H1 (cell line): Measurements from ENCODE around the gene KIFC1. TPM values are rescaled to one million over a fixed set of nuclear protein-coding genes. Genes with fewer than 3 reads are reported as not detected.

Experiments used
- CTCF ChIA-PET: fragments of 300-600 bp; sonication (Branson Sonifier 250); formaldehyde crosslinking; loops from one replicate; lab custom pipeline; 2021; ENCODE audit not compliant: partially characterized antibody; lab: Charles Lee
- POLR2A ChIA-PET: fragments of 300-600 bp; sonication (Branson Sonifier 250); formaldehyde crosslinking; loops from one replicate; lab custom pipeline; 2021; ENCODE audit warnings: inconsistent platforms; ENCODE audit not compliant: partially characterized antibody; lab: Charles Lee
- DNase-seq, 2 experiments: peaks; one replicate each; pipeline versions ENCODE4 v3.0.0 to v3.0.0-alpha.2; 2010 to 2022; ENCODE audit warnings: low spot score in 2 of 2, low read depth in 1 of 2, mixed read lengths in 1 of 2
- FAIRE-seq: peaks from 2 replicates; lab custom pipeline; 2011; peaks lifted over from hg19 to GRCh38; lab: Jason Lieb, UNC
- H2AFZ ChIP-seq: 2 replicates; pipeline ENCODE4 v1.8.1; 2012; ENCODE audit warnings: low read length, inconsistent platforms
- H2AK5ac ChIP-seq: 2 replicates; pipeline ENCODE4 v1.6.1; 2013; ENCODE audit warnings: low read depth, low read length
- H2BK120ac ChIP-seq: replicated peaks from 2 replicates; pipeline ENCODE3; 2013; ENCODE audit warnings: low read depth, low read length, inconsistent platforms
- H2BK12ac ChIP-seq: 2 replicates; pipeline ENCODE4 v1.6.1; 2013; ENCODE audit warnings: low read depth, low read length
- H2BK15ac ChIP-seq: 2 replicates; pipeline ENCODE4 v1.6.1; 2013; ENCODE audit warnings: low read length
- H2BK20ac ChIP-seq: 2 replicates; pipeline ENCODE4 v1.6.1; 2013; ENCODE audit warnings: low read length
- H2BK5ac ChIP-seq: 2 replicates; pipeline ENCODE4 v1.6.1; 2013; ENCODE audit warnings: low read depth, low read length
- H3K14ac ChIP-seq: 2 replicates; pipeline ENCODE4 v1.6.1; 2013; ENCODE audit warnings: inconsistent platforms; ENCODE audit not compliant: insufficient read length
- H3K18ac ChIP-seq: 2 replicates; pipeline ENCODE4 v1.6.1; 2013; ENCODE audit warnings: low read length; ENCODE audit errors: extremely low read depth
- H3K23ac ChIP-seq: 2 replicates; pipeline ENCODE4 v1.6.1; 2013; ENCODE audit warnings: inconsistent platforms; ENCODE audit not compliant: insufficient read length
- H3K23me2 ChIP-seq: 2 replicates; pipeline ENCODE4 v1.6.1; 2013; ENCODE audit warnings: low read depth, low read length
- H3K27ac ChIP-seq: 2 replicates; pipeline ENCODE4 v1.6.1; 2011; ENCODE audit warnings: low read depth, low read length, inconsistent platforms
- H3K27me3 ChIP-seq, 4 experiments: replicated peaks in 1 of 4; 1 replicate in 1 of 4; 2 replicates in 3 of 4; pipeline versions ENCODE4 v1.6.1 to v1.8.1; 2011 to 2013; ENCODE audit warnings: low read length in 3 of 4, mild to moderate bottlenecking in 3 of 4, inconsistent platforms in 2 of 4, mixed read lengths in 2 of 4, moderate library complexity in 1 of 4; ENCODE audit not compliant: control insufficient read depth in 3 of 4, insufficient read depth in 3 of 4; ENCODE audit errors: extremely low read depth in 1 of 4
- H3K36me3 ChIP-seq, 4 experiments: 2 replicates each; pipeline versions ENCODE4 v1.6.1 to v1.8.1; 2011 to 2013; ENCODE audit warnings: mild to moderate bottlenecking in 4 of 4, low read length in 3 of 4, moderate library complexity in 2 of 4, control low read depth in 1 of 4, inconsistent platforms in 1 of 4; ENCODE audit not compliant: insufficient read depth in 4 of 4, control insufficient read depth in 2 of 4
- H3K4ac ChIP-seq: replicated peaks from 2 replicates; pipeline ENCODE3; 2013; ENCODE audit warnings: low read length, low read depth, mixed read lengths, inconsistent platforms; ENCODE audit not compliant: insufficient read length
- H3K4me1 ChIP-seq, 4 experiments: replicated peaks in 1 of 4; 1 replicate in 1 of 4; 2 replicates in 3 of 4; pipeline versions ENCODE4 v1.6.1 to v1.8.1; 2011 to 2013; ENCODE audit warnings: low read length in 3 of 4, inconsistent platforms in 2 of 4, mixed read lengths in 1 of 4; ENCODE audit not compliant: insufficient read depth in 4 of 4, control insufficient read depth in 3 of 4
- H3K4me2 ChIP-seq, 2 experiments: 2 replicates each; pipeline versions ENCODE4 v1.6.1 to v1.8.1; 2011 to 2013; ENCODE audit warnings: low read depth in 2 of 2, low read length in 2 of 2, control low read depth in 1 of 2, inconsistent platforms in 1 of 2, mild to moderate bottlenecking in 1 of 2; ENCODE audit not compliant: insufficient read depth in 1 of 2
- H3K4me3 ChIP-seq, 4 experiments: fragments of 200-600, 300-600 bp in 1 of 4; sonication (generic), shearing (Covaris generic), sonication (Bioruptor Twin) in 1 of 4; 2 replicates each; pipeline versions ENCODE4 v1.5.1 to v1.8.1; 2011 to 2016; ENCODE audit warnings: low read length in 4 of 4, low read depth in 3 of 4, control low read depth in 2 of 4, inconsistent platforms in 2 of 4, mild to moderate bottlenecking in 2 of 4, mixed read lengths in 1 of 4, moderate library complexity in 1 of 4; ENCODE audit not compliant: insufficient read depth in 2 of 4; ENCODE audit errors: extremely low read depth in 1 of 4
- H3K56ac ChIP-seq: replicated peaks from 2 replicates; pipeline ENCODE3; 2013; ENCODE audit warnings: low read depth, mild to moderate bottlenecking, mixed read lengths, low read length, inconsistent platforms; ENCODE audit not compliant: insufficient read length
- H3K79me1 ChIP-seq: 2 replicates; pipeline ENCODE4 v1.6.1; 2013; ENCODE audit warnings: low read depth, low read length, control low read depth
- H3K79me2 ChIP-seq, 2 experiments: 2 replicates each; pipeline versions ENCODE4 v1.6.1 to v1.8.1; 2012 to 2013; ENCODE audit warnings: low read length in 2 of 2, mild to moderate bottlenecking in 2 of 2, inconsistent platforms in 1 of 2; ENCODE audit not compliant: insufficient read depth in 2 of 2, control insufficient read depth in 1 of 2
- H3K9ac ChIP-seq, 4 experiments: replicated peaks in 1 of 4; 1 replicate in 1 of 4; 2 replicates in 3 of 4; pipeline versions ENCODE4 v1.6.1 to v1.8.1; 2011 to 2013; ENCODE audit warnings: low read depth in 3 of 4, low read length in 3 of 4, control low read depth in 2 of 4, mild to moderate bottlenecking in 2 of 4, moderate library complexity in 2 of 4, inconsistent platforms in 1 of 4; ENCODE audit errors: extremely low read depth in 1 of 4
- H3K9me3 ChIP-seq, 2 experiments: 2 replicates each; pipeline versions ENCODE4 v1.6.1 to v1.8.1; 2012 to 2013; ENCODE audit warnings: mild to moderate bottlenecking in 2 of 2, moderate library complexity in 2 of 2, control low read depth in 1 of 2, inconsistent platforms in 1 of 2, low read depth in 1 of 2, low read length in 1 of 2, mixed read lengths in 1 of 2; ENCODE audit not compliant: insufficient read depth in 2 of 2
- H4K20me1 ChIP-seq, 2 experiments: replicated peaks in 1 of 2; 2 replicates each; pipeline versions ENCODE3 to v1.8.1; 2011 to 2013; ENCODE audit warnings: inconsistent platforms in 2 of 2, low read length in 2 of 2, mild to moderate bottlenecking in 1 of 2; ENCODE audit not compliant: insufficient read depth in 2 of 2, control insufficient read depth in 1 of 2
- H4K5ac ChIP-seq: 2 replicates; pipeline ENCODE4 v1.6.1; 2013; ENCODE audit warnings: low read length, low read depth, mixed read lengths, inconsistent platforms; ENCODE audit not compliant: insufficient read length
- H4K8ac ChIP-seq: 2 replicates; pipeline ENCODE4 v1.8.0; 2013; ENCODE audit warnings: mild to moderate bottlenecking, moderate library complexity, low read length, inconsistent platforms; ENCODE audit not compliant: insufficient read depth; ENCODE audit errors: extremely low read depth
- H4K91ac ChIP-seq: replicated peaks from 2 replicates; pipeline ENCODE3; 2013; ENCODE audit warnings: low read length, mixed read lengths, inconsistent platforms; ENCODE audit not compliant: insufficient read length
- CBX8 ChIP-seq: fragments of 300-800, 300-1000 bp; sonication (generic); IDR thresholded peaks from 2 replicates; pipeline ENCODE4 v1.7.1; 2016; ENCODE audit warnings: low read depth, low read length, borderline replicate concordance
- CTCF ChIP-seq, 3 experiments: IDR thresholded peaks; 1 replicate in 2 of 3; 2 replicates in 1 of 3; pipeline versions ENCODE4 v1.5.1 to v1.6.1; 2011; ENCODE audit warnings: low read length in 3 of 3, mild to moderate bottlenecking in 3 of 3, inconsistent platforms in 2 of 3, low read depth in 1 of 3, moderate library complexity in 1 of 3; ENCODE audit not compliant: insufficient read depth in 1 of 3; ENCODE audit errors: control extremely low read depth in 1 of 3
- E2F6 ChIP-seq: IDR thresholded peaks from 2 replicates; pipeline ENCODE4 v1.6.1; 2012; ENCODE audit warnings: inconsistent platforms
- HDAC2 ChIP-seq, 2 experiments: fragments of 300-600 bp in 1 of 2; sonication (generic) in 1 of 2; IDR thresholded peaks; 2 replicates each; pipeline ENCODE4 v1.6.1; 2011 to 2012; ENCODE audit warnings: low read depth in 2 of 2, low read length in 2 of 2, mild to moderate bottlenecking in 2 of 2, moderate library complexity in 2 of 2, borderline replicate concordance in 1 of 2, inconsistent platforms in 1 of 2
- HDAC6 ChIP-seq: IDR thresholded peaks from one replicate; pipeline ENCODE4 v1.7.1; 2012; ENCODE audit warnings: low read depth, mild to moderate bottlenecking, inconsistent platforms, low read length, moderate library complexity
- KDM5A ChIP-seq: fragments of 200-600 bp; IDR thresholded peaks from 2 replicates; pipeline ENCODE4 v1.7.1; 2012; ENCODE audit warnings: mild to moderate bottlenecking, low read length, inconsistent platforms, mixed read lengths
- NRF1 ChIP-seq: IDR thresholded peaks from 2 replicates; pipeline ENCODE4 v1.6.1; 2011; ENCODE audit warnings: mild to moderate bottlenecking, low read depth, low read length, improper control_type of control experiment
- POLR2AphosphoS5 ChIP-seq: IDR thresholded peaks from 2 replicates; pipeline ENCODE4 v1.6.1; 2011; ENCODE audit warnings: low read depth, low read length
- SRF ChIP-seq: IDR thresholded peaks from 2 replicates; pipeline ENCODE4 v1.6.1; 2011; ENCODE audit warnings: mild to moderate bottlenecking, low read depth, low read length, moderate library complexity
- WGBS, 2 experiments: shearing (Covaris generic) in 1 of 2; methylation state at CpG; one replicate each; pipeline versions ENCODE4 v1.1.6 to v1.1.7; 2013 to 2015; ENCODE audit warnings: low lambda C conversion rate in 2 of 2, mixed read lengths in 2 of 2, inconsistent platforms in 1 of 2, low coverage in 1 of 2, missing lambda C conversion rate in 1 of 2; ENCODE audit not compliant: insufficient replicate concordance in 2 of 2, insufficient coverage in 1 of 2, insufficient read length in 1 of 2; ENCODE audit errors: extremely low coverage in 1 of 2, missing lambda C conversion rate in 1 of 2; 5-methylcytosine and 5-hydroxymethylcytosine counted together
- polyA plus RNA-seq, 7 experiments: library from polyadenylated mRNA; depleted of rRNA in 3 of 7; stranded (reverse) in 5 of 7; unstranded in 2 of 7; fragments of >200 nt in 5 of 7; fragments of 200-250 nt in 2 of 7; gene quantifications; 1 replicate in 5 of 7; 2 replicates in 1 of 7; 4 replicates in 1 of 7; pipeline versions ENCODE4 v1.2.1 to v1.2.3, GENCODE V29; 2011 to 2013; ENCODE audit warnings: missing spikeins in 2 of 7, mixed read lengths in 2 of 7
- total RNA-seq: library from RNA; stranded (reverse); fragmentation: NEBNext Ultra II Directional; extraction: Animal tissue kit (Norgen Biotek cat#: 25700); gene quantifications from 2 replicates; pipeline ENCODE4 v1.2.1, GENCODE V29; 2021

The KIFC1 gene
- total and polyA plus RNA-seq, 2 of the 8 experiments (the other 6 are each of a cell fraction or from before 2014, with no cell fraction given), result 46.6 to 64.3 TPM

GRCh38 chr6:33377171-33377570 is 14.5 kb upstream of the KIFC1 start:
- Histone ChIP-seq H3K4me2 (no peak overlapping the region), H3K36me3 (no peaks in the 10 kb centered on the region), H2BK5ac (no peak overlapping the region), H2BK20ac (no peak overlapping the region), H3K9ac (no peak overlapping the region), H2AFZ (0 out of 2 replicates have a peak overlapping the region, but pooled peaks have one; percentile 44), H3K18ac (no peak overlapping the region), H3K27me3 (no peaks in the 10 kb centered on the region), H3K79me2 (no peaks in the 10 kb centered on the region), H3K23ac (no peak overlapping the region), H4K91ac (no peak overlapping the region), H3K4me3 (no peak overlapping the region), H4K8ac (no peak overlapping the region), H3K9me3 (no peaks in the 10 kb centered on the region), H3K14ac (no peak overlapping the region), H2BK120ac (no peak overlapping the region), H4K20me1 (no peaks in the 10 kb centered on the region), H3K27ac (no peak overlapping the region), H2AK5ac (no peak overlapping the region), H2BK12ac (no peak overlapping the region), H2BK15ac (no peak overlapping the region), H3K23me2 (no peaks in the 10 kb centered on the region), H3K56ac (no peak overlapping the region), H4K5ac (no peak overlapping the region), H3K79me1 (no peaks in the 10 kb centered on the region), H3K4me1 (peaks cover 1 to 11% (median 8%) of the 10 kb centered on the region in 4 experiments; a peak in 5 of 7 replicates), H3K4ac (no peak overlapping the region)
- ChIA-PET CTCF (interaction anchor here (0.7 to 1.1 kb wide), 2 partner anchors 19 to 27 kb away, joined by 3 read pairs; no protein-coding TSS in a partner anchor), POLR2A (no interaction called here)
- DNase-seq (no peak), FAIRE-seq (no peak)
- 96% methylated on average over 4 of the region's 4 CpGs; no CpG with 5 or more reads in 1 of the 2 experiments for WGBS, 2 experiments
- TF ChIP-seq NRF1, result no peak
- no peak for TF ChIP-seq POLR2AphosphoS5
- no peak for TF ChIP-seq SRF
- TF ChIP-seq HDAC6, result no peak
- no peak for TF ChIP-seq KDM5A
- TF ChIP-seq E2F6, result no peak
- no peak for TF ChIP-seq CTCF (IDR thresholded peaks at IDR 0.05; ENCODE audit: control extremely low read depth in 1 of 3, insufficient read depth in 1 of 3, low read depth in 1 of 3, low read length in 3 of 3)
- no peak for TF ChIP-seq HDAC2 (IDR thresholded peaks at IDR 0.05; ENCODE audit: borderline replicate concordance in 1 of 2, low read depth in 2 of 2, low read length in 2 of 2)
- no peak for TF ChIP-seq CBX8
